ENCODE data around the gene KCNK4. TPM values are rescaled to one million over a fixed set of nuclear protein-coding genes. Genes with fewer than 3 reads are reported as not detected.

The KCNK4 gene
- total RNA-seq, 1 experiment from 2014 or later, result 0.28 TPM

- Histone ChIP-seq H3K4me1 (ENCODE audit: insufficient read depth, low read length) (no peaks in the 10 kb centered on the region; the same call in 1 of the 2 replicates), H3K4me2 (ENCODE audit: insufficient read depth, insufficient read length, low read length) (peak overlapping the region; percentile 58), H4K20me1 (ENCODE audit: control insufficient read depth, insufficient read depth, insufficient read length) (peaks cover 3% of the 10 kb centered on the region), H4K8ac (replicated peaks; ENCODE audit: insufficient read length, low read depth, low read length) (no peak overlapping the region), H3K56ac (ENCODE audit: insufficient read length, low read depth, low read length) (no peak overlapping the region), H2AFZ (ENCODE audit: low read length) (no peak overlapping the region), H4K5ac (ENCODE audit: insufficient read length, low read depth, low read length) (no peak overlapping the region), H3K14ac (ENCODE audit: insufficient read depth, low read length) (peak overlapping the region; percentile 10; the same call in 1 of the 2 replicates), H3K9ac (ENCODE audit: extremely low read depth, insufficient read length, low read length) (no peak overlapping the region), H3K79me2 (ENCODE audit: insufficient read depth, low read length) (no peaks in the 10 kb centered on the region), H2BK120ac (ENCODE audit: low read depth, low read length, poor library complexity, severe bottlenecking) (no peak overlapping the region), H2BK5ac (ENCODE audit: insufficient read length, low read length) (no peak overlapping the region), H3K27me3 (ENCODE audit: insufficient read depth, low read length) (no peaks in the 10 kb centered on the region), H2AK5ac (ENCODE audit: insufficient read length, low read length) (no peak overlapping the region), H3K79me1 (ENCODE audit: insufficient read depth, low read depth, low read length, poor library complexity, severe bottlenecking) (no peaks in the 10 kb centered on the region), H3T11ph (ENCODE audit: low read length) (no peak overlapping the region), H3K23ac (ENCODE audit: insufficient read length, low read depth, low read length) (no peak overlapping the region), H4K91ac (ENCODE audit: insufficient read length, low read depth, low read length) (no peak overlapping the region), H3K18ac (ENCODE audit: insufficient read length, low read depth, low read length) (no peak overlapping the region), H2BK12ac (ENCODE audit: insufficient read length, low read depth, low read length) (no peak overlapping the region), H2BK15ac (ENCODE audit: low read depth, low read length) (no peak overlapping the region), H3K27ac (ENCODE audit: insufficient read length, low read depth, low read length) (no peak overlapping the region), H3K9me3 (ENCODE audit: control insufficient read depth, low read depth, low read length) (no peaks in the 10 kb centered on the region), H3K23me2 (ENCODE audit: insufficient read length, low read depth, low read length, poor library complexity, severe bottlenecking) (peaks cover 17% of the 10 kb centered on the region), H3K4ac (ENCODE audit: low read depth, low read length) (no peak overlapping the region), H2BK20ac (ENCODE audit: low read depth, low read length, poor library complexity, severe bottlenecking) (no peak overlapping the region)
- peak overlapping the region in 1 of 3 experiments; percentile 72; a peak in 1 of 7 replicates for H3K27ac Mint-ChIP-seq
- WGBS (ENCODE audit: extremely low coverage, insufficient read length, low lambda C conversion rate), result no CpG with 5 or more reads among the region's 21 CpGs
- peaks cover 7 to 31% of the 10 kb centered on the region in 2 experiments for H3K4me1 Mint-ChIP-seq
- peak overlapping the region; percentile 66 to 84 for H3K4me3 Mint-ChIP-seq
- H3K9me3 Mint-ChIP-seq, result no peaks in the 10 kb centered on the region
- peaks cover 18% of the 10 kb centered on the region for H3K27me3 Mint-ChIP-seq (ENCODE audit: low read depth)
- H3K36me3 Mint-ChIP-seq (ENCODE audit: insufficient read depth in 1 of 3, low read depth in 3 of 3), result 0 out of 7 replicates have a peak, but pooled peaks cover 0 to 2% (median 0%) of the 10 kb centered on the region in 3 experiments
- TF ChIP-seq CTCF (conservative IDR thresholded peaks at IDR 0.05), result no peak
- no peak for DNase-seq
These were observed 50.3 kb downstream of the KCNK4 start for GRCh38 chr11:64341429-64341828.

All from H9 (cell line).